ENCODE data around the gene KIAA1217.

The KIAA1217 gene

GRCh38 chr10:24241536-24242040 lies 32.6 kb downstream of the KIAA1217 start:
- no peak for DNase-seq (ENCODE audit: low read depth, low spot score)

DNA sequence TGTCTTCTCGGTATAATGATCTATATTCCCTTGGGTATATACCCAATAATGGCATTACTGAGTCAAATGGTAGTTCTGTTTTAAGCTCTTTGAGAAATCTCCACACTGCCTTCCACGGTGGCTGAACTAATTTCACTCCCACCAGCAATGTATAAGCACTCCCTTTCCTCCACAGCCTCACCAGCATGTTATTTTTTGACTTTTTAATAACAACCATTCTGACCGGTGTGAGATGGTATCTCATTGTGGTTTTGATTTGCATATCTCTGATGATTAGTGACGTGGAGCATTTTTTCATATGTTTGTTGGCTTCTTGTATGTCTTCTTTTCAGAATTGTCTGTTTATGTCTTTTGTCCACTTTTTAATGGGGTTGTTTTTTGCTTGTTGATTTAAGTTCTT lies 33.6 kb downstream of the KIAA1217 start:
- DNase-seq (ENCODE audit: low read depth, low spot score) = no peak

- DNase-seq (ENCODE audit: low read depth, low spot score) = no peak
Measured at GRCh38 chr10:24246365-24246764, 37.4 kb downstream of the KIAA1217 start.

- DNase-seq (ENCODE audit: low read depth, low spot score) = no peak
Measured at GRCh38 chr10:24247841-24248240, 38.9 kb downstream of the KIAA1217 start.

DNA sequence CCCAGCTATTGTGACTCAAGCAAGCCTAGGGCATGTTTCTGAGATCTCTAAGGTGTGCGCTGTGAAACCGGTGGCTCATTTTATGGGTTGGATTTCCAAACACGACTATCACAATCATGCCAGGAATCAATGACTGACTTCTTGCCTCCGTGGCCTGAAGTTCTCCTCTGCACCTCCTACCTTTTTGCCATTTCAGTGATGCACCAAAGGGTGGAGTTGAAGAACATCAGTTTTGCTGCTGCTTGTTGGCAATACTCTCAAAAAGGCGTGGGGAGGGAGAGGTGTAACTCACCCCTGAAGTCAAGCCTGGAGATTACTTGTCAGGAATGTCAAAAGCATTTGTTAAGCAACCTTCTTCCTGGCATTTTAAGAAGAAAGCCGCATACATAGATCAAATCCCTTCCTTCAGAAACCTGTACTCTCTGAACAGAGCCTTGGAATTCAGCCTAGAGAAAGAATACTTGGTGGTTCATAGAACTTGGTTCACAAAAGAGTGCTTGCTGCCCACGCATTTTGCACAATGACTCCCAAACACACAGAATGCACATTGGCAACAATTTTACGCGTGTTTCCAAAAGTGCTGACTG lies 41.0 kb downstream of the KIAA1217 start:
- DNase-seq (ENCODE audit: low read depth, low spot score) = no peak

GRCh38 chr10:24251547-24251946 lies 42.6 kb downstream of the KIAA1217 start:
- DNase-seq (ENCODE audit: low read depth, low spot score) = peak; percentile 89

- DNase-seq (ENCODE audit: low read depth, low spot score) = no peak
Measured at GRCh38 chr10:24254180-24254579, 45.2 kb downstream of the KIAA1217 start.

DNA sequence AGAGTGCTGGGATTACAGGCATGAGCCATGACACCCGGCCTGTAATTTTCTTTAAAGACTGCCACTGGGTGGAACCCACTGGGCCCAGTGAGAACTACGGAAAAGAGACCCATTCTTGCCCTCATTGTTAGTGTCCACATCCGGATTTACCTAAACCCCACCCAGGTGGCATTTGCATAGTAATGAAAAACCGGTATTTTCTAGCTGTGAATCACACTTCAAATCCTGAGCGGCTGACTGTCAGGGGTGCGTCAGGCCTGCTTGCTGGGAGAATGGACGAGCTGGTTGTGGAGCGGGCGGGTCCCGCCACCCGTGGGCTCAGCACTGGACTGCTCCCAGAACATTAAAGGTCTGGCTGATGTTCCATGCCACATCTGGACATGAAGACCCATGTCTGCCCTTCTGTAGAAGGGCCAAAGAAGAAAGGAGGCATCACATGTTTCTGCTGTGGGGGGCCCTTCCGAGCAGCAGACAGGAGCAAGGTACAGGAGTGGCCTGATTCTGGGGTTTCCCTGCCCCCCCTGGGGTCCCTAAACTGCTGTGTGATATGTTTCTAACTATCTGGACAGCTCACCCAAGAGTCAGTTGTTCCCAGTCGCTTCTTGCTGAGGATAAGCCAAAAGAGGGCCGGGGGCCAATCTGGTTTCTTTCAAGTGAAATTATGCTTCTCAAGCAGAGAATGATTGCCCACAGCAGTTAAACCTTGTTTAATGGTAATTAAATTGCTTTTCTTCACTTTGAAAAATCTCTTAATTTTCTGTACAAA lies 46.4 kb downstream of the KIAA1217 start:
- peak; percentile 78 for DNase-seq (ENCODE audit: low read depth, low spot score)

GRCh38 chr10:24255881-24256311 lies 47.0 kb downstream of the KIAA1217 start:
- peak; percentile 83 for DNase-seq (ENCODE audit: low read depth, low spot score)

DNA sequence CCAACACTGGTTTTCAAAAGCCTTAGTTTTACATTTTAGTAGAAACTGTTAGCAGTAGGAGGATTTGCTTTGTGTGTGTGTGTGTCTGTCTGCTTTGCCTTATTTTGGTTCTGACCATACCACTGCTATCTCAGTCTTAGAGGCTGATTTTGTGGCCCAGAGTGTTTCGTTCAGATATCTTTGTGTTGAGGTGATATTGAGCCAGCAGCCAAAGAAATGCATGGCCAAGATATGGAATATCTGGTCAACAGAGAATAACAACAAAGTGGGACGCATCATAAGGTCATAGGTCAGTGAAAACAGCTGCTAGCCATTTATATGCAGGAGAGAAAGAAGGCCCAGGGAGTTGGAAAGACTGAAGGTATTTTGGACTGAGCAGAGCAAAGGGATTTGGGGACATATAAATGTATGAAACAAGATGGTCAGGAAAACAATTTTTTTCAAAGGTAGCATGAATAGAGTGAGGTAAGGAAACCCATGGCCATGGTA lies 47.7 kb downstream of the KIAA1217 start:
- DNase-seq (ENCODE audit: low read depth, low spot score) = no peak

GRCh38 chr10:24257588-24257987 lies 48.6 kb downstream of the KIAA1217 start:
- DNase-seq (ENCODE audit: low read depth, low spot score) = no peak

GRCh38 chr10:24259365-24260130 lies 50.6 kb downstream of the KIAA1217 start:
- DNase-seq (ENCODE audit: low read depth, low spot score) = no peak

DNA sequence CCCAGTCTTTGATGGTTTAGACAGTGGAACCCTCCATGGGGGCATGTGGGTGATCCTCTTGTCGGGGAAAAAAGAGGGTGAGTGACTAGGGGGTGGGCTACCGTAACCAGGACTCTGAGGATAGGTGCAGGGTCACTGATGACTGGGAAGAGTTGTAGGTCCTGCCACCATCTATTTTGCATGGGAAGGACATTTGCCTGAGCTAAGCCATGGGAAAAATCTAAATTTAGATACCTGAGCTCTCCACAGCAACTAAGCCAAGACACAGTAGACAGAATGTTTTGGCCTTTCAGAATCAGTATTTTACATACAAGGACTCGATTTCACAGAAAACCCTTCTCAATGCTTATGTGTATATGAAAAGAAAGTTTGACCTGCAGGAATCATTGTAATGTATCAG lies 52.7 kb downstream of the KIAA1217 start:
- no peak for DNase-seq (ENCODE audit: low read depth, low spot score)

DNA sequence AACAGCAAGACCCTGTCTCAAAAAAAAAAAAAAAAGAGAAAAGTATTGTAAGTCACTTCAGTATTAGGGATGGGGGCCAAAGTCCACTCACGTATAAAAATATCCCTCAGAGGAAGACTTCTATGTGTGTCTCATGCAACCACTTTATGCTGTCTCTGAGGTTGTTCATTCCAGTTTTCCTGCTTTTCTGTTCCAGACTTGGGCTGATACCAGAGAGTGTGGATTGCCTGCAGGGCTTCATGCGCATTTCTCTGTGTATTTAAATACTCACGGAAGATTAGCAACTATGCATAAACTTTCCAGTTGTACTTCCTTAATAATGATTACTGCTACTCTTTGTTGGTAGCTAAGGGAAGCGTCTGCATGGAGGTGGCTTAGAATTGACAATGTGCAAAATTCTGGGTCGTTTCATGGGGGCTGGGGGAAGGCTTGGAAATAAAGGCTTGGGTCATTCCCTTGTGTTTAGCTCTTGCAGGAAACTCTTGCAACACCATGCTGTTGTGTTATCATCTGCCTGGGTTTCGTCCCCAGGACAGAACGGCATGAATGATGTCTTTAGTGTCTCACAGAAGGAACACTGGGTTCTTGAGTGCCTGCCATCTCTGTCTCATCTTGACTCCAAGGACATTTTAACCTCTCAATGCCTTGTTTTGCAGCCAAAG lies 54.1 kb downstream of the KIAA1217 start:
- DNase-seq (ENCODE audit: low read depth, low spot score) = peak; percentile 62

- DNase-seq (ENCODE audit: low read depth, low spot score) = no peak
Measured at GRCh38 chr10:24269476-24269875, 60.5 kb downstream of the KIAA1217 start.

- no peak for DNase-seq (ENCODE audit: low read depth, low spot score)
Measured at GRCh38 chr10:24272374-24272773, 63.4 kb downstream of the KIAA1217 start.

GRCh38 chr10:24277277-24277676 lies 68.3 kb downstream of the KIAA1217 start:
- no peak for DNase-seq (ENCODE audit: low read depth, low spot score)

DNA sequence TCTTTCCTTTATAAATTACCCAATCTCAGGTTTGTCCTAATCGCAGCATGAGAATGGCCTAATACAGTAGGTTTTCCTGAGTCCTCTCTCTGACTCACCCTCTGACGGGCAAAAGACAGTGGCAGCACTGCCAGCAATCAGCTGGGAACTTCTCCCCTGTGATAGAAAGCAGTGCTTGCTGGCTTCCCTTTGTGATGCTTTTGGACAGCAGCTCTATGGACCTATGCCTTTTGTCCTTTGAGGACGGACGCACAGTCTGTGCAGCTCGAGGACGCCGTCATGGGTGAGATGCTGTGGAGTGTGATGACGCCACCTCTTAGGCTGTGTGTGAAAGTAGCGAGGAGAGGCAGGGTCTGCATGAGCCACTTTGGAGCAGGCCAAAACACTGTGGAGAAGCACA lies 68.8 kb downstream of the KIAA1217 start:
- DNase-seq (ENCODE audit: low read depth, low spot score) = peak; percentile 43

GRCh38 chr10:24278176-24278889 lies 69.4 kb downstream of the KIAA1217 start:
- no peak for DNase-seq (ENCODE audit: low read depth, low spot score)

- DNase-seq (ENCODE audit: low read depth, low spot score) = no peak
Measured at GRCh38 chr10:24279166-24279565, 70.2 kb downstream of the KIAA1217 start.

Measured in ELF-1 (cell line).